Measurements from ENCODE around the gene KIF7.

Gene KIF7

DNA sequence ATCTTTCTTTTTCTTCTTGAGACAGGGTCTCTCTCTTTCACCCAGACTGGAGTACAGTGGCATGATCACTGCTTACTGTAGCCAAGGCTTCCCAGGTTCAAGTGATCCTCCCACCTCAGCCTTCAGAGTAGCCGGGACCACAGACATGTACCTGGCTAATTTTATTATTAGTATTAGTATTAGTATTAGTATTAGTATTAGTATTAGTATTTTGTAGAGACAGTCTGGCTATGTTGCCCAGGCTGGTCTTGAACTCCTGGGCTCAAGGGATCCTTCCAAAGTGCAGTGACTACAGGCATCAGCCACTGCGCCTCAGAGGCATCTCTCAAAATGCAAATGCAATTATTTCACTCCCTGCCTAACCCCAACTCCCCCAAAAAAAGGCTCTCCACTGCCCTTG, 1.7 kb downstream of the KIF7 start:
- DNase-seq (ENCODE audit: extremely low spot score, insufficient read length, low read depth) (no peak), FAIRE-seq (no peak)

DNA sequence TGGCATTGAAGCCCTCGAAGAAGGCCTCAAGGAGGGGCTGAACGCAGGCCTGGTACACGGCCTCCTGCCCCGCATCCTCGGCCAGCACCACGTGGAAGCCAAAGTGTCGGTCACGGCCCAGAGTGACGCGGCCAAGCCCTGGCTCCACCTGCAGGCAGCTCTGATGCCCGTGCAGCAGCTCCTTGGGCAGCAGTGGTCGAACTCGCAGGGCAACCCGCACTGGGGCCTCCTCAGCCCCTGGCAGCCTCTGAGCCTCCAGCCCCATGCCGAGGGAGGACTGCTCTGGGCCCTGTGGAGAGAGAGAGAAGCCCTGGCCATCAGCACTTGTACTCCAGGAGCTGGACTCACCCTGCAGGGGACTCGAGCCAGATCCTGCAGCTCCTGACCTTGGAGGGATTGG, 2.6 kb downstream of the KIF7 start:
- no peak for DNase-seq (ENCODE audit: extremely low spot score, insufficient read length, low read depth)
- no peak for FAIRE-seq

DNA sequence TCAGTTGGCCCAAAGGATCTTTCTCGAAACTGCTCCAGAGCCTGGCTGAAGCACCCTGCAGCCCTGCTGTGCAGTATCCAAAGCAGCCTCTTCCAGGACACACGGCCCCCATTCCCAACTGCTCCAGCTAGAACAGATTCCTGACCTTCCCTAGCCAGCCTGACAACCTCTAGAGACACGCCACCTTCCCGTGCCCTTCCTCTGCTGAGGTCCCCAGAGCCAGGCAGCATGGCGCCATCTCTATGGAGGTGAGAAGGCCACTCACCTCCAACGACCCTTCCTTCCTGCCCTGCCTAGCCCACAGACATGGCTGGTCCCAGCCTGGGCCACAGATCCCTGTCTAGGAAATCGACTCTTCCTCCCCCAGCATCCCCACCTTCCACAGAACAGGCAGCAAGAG, 3.1 kb downstream of the KIF7 start:
- FAIRE-seq: no peak

DNA sequence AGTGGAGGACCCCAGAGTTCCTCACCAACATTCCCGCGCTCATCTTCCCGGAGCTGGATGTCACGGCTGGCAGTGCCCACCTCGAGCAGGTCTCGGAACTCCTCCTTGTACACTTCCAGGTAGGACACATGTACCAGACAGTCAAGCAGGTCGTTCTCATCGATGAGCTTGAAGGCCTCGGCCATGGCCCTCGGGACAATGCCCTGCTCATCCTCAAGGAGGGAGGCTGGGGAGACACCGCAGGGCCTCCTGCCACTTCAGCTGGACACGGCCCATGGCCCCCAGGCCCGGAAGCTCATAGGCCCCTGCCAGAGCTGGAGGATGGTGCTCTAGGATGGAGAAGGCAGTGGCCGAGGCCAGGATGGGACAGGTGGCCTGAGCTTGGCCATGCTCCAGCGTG, 5.6 kb downstream of the KIF7 start:
- no peak for FAIRE-seq
- no peak for DNase-seq (ENCODE audit: extremely low spot score, insufficient read length, low read depth)

More for the DNA sequence above, 3.1 kb downstream of the KIF7 start:
- no peak for DNase-seq (ENCODE audit: extremely low spot score, insufficient read length, low read depth)

DNA sequence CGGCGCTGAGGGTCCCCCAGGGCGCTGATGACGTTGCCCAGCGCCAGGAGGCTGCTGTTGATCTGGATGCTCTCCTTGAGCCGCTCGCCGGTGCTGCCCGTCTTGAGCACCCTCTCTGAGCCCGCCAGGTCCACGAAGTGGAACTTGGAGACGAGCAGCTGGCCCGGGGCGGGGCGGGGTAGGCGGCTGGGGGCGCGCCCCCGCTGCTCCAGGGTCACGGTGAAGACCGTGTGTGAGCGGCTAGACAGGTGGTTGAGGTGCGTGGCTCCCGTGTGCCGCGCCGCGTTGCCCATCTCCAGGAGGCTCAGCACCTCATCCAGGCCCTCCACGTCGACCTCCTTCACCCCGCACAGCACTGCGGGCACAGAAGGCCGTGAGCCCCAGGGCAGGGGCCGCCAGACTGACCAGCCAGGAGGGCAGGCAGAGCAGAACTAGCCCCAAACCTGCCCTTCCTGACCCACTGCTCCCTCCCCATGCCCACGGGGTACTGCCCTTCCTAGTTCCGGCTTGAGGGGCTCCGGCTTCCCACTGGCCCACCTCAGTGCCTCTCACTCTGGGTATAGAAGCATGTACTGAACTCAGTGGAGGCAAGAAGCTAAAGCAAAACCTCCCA, 6.1 kb downstream of the KIF7 start:
- DNase-seq (ENCODE audit: extremely low spot score, insufficient read length, low read depth): no peak
- FAIRE-seq: no peak

DNA sequence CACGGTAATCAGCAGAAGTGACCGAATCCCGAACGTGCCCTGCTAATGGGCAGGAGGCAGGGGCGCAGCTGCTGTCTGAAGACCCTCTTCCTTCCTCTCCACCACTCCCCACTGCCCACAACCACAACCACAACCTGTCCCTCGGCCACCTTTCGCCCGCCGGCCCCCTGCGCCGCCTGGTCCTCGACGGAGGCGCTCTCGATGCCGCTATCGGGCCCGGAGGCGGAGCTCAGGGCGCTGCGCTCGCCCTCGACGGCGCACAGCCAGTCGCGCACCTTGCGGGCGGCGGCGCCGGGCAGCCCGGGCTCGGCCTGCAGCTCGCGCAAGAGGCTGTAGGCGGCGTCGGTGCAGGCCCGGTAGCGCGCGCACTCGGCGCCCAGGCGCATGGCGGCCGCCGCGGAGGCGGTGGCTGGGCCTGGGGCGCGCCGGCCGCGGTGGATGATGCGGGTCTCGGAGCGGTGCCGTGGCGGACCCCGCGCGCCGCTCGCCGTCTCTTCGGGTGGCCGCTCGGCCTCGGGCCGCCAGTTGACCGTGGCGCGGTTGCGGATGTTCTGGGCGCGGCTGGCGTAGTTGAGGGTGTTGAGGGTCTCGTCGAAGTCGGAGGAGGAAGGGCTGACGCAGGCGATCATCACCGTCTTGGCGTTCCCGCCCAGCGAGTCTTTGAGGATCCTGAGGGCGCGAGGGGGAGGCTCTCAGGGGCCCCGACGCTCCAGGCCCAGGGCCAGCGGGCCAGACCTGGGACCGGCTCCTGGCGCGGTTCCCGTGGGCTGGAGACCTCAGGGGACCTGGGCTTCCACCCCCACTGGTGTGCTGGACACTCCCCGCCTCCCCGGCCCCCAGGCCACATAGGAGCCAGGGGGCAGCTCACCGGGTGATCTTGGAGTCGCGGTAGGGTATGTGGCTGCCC, 6.9 kb downstream of the KIF7 start:
- no peak for FAIRE-seq
- no peak for DNase-seq (ENCODE audit: extremely low spot score, insufficient read length, low read depth)

DNA sequence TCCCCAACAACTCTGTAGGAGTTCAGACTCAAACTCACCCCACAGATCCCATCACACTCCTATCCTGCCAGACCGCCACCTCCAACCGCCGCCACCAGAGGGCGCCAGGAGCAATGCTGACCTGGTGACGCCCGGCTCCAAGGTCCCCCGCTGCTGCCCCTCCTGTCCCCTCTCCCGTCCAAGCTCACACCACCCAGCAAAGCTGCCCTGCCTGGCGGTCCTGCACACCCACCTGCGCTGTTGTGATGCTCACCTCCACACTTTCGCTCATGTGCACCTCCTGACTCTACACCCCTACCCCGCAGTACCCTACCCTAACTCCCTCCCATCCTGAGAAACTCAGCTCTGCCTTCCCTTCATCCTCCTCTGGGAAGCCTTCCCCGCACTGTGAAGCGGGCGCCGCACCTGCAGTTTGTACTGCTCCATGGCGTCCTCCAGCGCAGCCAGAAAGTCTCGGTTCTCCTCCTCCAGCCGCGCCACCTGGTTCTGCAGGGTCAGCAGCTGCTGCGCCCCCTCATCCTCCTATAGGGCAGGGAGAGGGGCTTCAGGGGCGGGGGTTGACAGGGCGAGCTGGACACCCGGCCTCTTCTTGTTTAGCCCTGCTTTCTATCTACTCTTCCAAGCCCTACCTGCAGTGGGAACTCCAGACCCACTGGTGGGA, 7.9 kb downstream of the KIF7 start:
- peak; percentile 77 for FAIRE-seq

DNA sequence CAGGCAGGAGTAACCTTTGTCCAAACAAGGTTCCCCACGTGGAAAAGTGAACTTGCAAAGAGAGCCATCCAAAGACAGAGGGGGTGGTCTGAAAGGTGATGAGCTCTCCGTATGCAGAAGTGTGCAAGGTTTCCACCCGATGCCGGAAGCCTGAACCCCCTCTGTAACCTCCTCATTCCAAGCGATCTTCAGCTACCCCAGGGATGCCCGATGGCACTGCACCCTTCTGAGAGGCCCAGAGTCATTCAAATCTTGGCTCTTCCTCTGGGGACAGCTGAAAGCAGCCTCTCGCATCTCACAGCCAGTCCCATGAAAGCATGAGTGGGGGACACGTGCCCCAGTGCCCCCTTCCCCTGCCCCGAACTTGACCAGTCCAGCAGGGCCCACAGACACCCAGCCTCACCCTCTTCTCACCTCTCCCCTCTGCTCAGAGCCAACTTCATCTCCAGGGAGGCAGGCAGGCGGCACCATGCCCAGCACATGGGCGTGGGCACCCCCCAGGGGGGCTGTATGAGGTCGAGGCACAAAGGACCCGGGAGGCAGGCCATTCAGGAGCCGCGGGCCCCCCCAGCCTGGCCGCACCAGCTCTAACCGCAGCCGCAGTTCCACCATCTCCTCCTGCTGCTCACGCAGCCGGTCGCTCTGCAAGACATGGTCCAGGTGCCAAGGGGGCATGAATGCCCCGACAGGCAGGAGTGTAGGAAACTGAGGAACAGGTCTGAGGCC, 8.7 kb downstream of the KIF7 start:
- no peak for DNase-seq (ENCODE audit: extremely low spot score, insufficient read length, low read depth)
- FAIRE-seq: no peak

More for the DNA sequence above, 7.9 kb downstream of the KIF7 start:
- peak; percentile 58 for DNase-seq (ENCODE audit: extremely low spot score, insufficient read length, low read depth)

DNA sequence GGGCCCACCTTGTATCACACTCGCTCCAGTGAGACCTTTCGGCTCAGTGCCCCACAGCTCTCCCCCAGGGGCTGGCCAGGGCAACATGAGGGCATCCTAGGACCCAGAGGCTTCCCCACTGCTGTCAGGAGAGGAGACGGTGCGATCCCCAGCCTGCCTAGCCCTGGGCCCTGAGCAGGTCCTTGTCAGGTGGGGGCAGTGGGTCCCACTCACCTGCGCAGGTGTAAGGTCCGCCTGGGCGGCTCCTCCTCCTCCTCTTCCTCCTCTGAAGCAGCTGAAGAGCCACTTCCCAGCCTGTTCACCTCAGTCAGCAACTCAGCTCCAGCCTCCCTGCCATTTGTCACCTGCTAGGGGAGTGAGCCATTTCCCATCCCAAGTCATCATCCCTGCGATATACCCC, 9.6 kb downstream of the KIF7 start:
- no peak for DNase-seq (ENCODE audit: extremely low spot score, insufficient read length, low read depth)
- no peak for FAIRE-seq

DNA sequence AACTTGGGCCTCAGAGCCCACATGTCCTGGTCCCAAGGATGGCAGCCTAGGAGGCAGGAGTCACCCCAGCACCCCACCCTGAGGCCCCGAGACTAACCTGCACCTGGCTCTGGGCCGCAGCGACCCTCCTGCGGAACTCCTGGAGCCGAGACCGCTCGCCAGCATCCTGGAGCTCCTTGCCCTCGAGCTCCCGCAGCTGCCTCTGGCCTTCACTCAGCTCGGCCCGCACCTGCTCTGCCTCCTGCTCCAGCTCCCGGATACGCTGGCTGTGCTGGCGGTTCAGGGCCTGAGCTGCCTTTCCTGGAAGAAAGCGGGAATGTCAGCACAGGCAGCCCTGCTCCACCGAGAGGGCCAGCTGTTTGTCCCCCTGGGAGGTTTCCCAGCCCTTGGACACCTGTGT, 13.2 kb downstream of the KIF7 start:
- no peak for FAIRE-seq
- DNase-seq (ENCODE audit: extremely low spot score, insufficient read length, low read depth): no peak

DNA sequence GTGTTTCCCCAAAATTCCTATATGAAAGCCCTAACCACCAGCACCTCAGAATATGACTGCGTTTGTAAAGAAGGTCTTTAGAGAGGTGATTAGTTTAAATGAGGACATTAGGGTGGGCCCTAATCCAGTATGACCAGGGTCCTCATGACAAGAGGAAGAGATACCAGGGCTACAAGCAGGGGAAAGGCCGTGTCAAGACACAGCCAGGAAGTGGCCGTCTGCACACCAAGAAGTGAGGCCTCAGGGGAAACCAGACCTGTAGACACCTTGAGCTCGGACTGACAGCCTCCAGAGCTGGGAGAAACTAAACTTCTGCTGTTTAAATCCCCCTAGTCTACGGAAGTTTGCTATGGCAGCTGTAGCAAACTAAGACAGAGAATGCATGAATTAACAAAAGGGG, 14.2 kb downstream of the KIF7 start:
- FAIRE-seq: no peak
- DNase-seq (ENCODE audit: extremely low spot score, insufficient read length, low read depth): no peak

DNA sequence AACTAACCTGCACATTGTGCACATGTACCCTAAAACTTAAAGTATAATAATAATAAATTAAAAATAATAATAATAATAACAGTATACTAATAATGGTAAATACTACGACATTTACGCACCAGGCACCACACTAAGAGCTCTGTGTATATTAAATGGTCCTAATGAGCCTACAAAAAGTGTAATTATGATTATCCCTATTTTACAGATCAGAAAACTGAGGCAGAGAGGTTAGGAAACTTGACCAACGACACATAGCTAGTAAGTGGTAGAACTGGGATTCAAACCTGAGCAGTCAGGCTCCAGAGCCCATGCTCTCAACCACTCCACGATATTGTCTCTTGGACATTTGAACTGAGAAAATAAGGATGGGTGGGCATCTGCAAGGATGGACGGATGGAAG, 15.0 kb downstream of the KIF7 start:
- no peak for FAIRE-seq

DNA sequence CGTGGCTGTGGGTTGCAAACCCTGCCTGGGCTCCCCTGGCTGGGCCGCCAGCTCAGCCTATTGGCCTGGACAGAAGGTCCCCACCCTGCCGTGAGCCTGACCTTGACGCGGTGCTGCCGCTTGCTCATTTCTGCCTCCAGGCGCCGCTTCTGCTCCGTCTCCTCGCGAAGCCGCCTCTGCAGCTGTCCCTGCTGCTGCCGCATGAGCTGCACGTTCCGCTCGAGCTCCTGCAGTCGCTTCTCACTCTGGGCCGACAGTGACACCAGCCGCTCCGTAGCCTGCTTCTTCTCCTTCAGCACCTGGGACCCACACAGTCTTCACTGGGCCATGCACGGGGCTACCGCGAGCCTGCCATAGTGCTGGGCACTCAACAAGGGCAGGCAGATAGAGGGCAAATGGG, 21.7 kb downstream of the KIF7 start:
- DNase-seq (ENCODE audit: extremely low spot score, insufficient read length, low read depth): no peak
- no peak for FAIRE-seq

More for the DNA sequence above, 15.0 kb downstream of the KIF7 start:
- no peak for DNase-seq (ENCODE audit: extremely low spot score, insufficient read length, low read depth)

DNA sequence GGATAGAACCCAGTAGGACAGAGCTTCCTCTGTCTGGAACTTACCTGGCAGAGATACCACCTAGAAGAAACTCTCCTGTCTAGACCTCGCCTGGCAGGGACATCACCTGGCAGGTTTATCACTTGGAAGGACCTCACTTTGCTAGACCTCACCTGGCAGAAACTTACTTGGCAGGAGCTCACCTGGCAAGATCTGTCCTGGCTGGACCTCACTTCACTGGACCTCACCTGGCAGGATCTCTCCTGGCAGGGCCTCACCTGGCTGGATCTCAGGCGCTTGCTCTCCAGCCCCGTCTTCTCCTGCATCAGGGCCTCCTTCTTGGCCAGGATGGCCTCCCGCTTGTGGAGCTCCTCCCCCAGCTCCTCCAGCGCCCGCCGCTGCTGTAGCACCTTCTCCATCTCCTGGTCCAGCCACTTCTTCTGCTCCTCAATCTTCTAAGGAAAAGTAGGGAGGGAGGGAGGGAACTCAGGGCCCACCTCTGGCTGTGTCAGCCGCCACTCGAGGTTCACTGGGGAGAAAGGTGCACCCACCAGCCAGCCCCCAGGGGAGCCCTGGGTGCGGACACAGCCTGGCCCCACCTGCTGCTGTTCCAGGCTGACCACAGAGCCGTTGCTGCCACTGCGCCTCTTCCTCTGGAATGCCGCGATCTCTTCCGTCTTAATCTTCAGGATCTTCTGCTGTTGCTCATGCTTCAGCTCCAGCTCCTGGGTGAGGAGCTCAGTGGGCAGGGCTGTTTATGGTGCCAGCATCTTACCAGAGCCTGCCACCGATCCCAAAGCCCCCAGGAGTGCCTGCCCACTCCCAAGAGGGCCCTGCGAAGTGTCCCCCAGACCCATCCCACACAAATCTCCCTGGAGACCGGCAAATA, 22.5 kb downstream of the KIF7 start:
- FAIRE-seq (no peak), DNase-seq (ENCODE audit: extremely low spot score, insufficient read length, low read depth) (no peak)

DNA sequence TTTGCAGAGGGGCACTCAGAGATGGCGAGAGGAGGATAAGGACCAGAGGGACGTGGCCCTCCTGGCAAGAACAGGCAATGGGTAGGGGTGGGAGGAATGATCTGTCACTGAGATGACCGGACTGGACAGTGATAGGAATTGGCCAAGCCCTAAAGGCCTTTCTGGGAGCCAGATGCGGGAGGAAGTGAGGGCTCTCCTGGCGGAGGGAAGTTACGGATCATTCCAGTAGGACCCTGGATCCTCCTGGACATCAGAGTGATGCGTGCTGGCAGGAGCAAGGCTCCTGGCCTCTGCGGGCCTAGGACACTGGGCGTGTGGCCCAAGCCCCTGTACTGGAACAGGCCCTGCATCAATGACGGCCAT, 23.4 kb downstream of the KIF7 start:
- FAIRE-seq (no peak), DNase-seq (ENCODE audit: extremely low spot score, insufficient read length, low read depth) (no peak)

DNA sequence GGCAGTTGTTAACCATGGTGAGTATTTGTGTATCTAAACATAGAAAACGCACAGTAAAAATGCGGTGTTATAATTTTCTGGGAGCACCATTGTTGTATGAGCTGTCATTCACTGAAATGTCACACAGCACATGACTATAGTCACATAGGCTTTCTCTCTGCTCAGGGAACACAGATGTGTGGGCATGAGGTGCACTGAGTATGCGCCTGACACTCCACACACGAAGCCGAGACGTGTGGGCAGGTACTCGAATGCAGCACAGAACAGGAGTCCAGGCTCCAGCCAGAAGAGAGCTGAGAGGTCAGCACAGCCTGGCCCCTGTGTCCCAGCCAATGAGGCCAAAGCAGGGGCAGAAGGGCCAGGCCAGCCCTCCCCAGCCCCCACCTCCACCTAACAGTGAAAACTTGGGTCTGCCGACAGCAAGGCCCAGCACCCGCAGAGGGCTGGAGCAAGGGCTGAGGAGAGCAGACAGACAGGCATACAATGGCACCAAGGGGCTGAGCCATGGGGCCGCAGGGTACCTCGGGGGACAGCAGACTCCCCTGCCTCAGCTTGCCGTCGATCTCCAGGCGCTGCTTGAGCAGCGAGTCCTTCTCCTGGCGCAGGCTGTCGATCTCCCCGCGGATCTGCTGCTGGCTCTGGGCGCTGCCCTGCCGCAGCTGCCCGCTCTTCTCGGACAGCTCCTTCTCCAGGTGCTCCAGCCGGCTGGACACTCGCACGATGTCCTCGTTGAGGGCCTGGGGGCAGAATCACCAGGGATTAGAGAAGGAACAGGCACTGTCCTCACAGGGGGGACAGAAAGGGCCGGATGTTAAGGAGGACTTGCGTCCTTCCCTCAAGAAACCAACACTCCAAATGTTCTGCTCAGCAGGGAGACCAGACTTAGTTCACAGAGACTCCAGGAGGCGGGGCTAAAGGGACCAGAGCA, 24.0 kb downstream of the KIF7 start:
- DNase-seq (ENCODE audit: extremely low spot score, insufficient read length, low read depth) (no peak), FAIRE-seq (no peak)

DNA sequence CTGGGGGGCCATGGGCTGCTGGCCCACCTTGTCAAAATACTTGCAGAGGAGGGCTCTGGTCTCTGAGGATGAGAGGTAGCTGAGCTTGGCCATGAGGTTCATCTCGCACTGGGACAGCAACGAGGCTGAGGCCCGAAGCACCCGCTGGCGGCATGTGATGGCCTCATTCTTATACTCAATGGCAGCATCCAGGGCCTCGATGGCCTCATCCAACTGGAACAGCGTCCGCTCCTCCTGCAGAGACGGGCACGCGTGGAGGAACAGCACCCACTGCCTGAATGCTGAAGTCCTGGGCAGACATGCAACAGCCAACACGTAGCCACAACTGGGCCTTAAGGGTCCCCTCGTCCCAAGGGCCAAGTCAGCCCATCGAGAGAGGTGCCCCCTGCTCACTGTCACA, 25.0 kb downstream of the KIF7 start:
- DNase-seq (ENCODE audit: extremely low spot score, insufficient read length, low read depth) (no peak), FAIRE-seq (no peak)

DNA sequence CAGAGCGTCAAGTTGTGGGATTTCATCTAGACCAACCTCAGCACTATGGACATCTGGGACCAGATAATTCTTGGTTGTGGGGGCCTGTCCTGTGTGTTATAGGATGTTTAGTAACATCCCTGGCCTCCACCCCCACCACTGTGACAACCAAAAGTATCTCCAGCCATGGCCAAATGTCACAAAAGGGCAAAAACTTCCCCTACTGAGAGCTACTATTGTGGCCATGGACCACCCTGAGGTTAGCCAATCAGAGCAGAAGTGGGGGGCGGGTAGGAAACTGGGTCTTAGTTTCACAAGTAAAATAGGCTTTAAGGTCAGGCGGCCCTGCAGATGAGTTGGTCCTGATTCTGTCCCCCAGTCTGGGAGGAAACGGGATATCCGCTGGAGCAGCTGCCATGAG, 25.4 kb downstream of the KIF7 start:
- FAIRE-seq (no peak), DNase-seq (ENCODE audit: extremely low spot score, insufficient read length, low read depth) (no peak)

All from GM18507 (cell line).